ENCODE results near the gene CPNE5. TPM values are rescaled to one million over a fixed set of nuclear protein-coding genes. Genes with fewer than 3 reads are reported as not detected.

The CPNE5 gene
- polyA plus RNA-seq, 2 of the 4 experiments (the other 2 are of a cell fraction), result 0.03 to 0.13 TPM

DNA sequence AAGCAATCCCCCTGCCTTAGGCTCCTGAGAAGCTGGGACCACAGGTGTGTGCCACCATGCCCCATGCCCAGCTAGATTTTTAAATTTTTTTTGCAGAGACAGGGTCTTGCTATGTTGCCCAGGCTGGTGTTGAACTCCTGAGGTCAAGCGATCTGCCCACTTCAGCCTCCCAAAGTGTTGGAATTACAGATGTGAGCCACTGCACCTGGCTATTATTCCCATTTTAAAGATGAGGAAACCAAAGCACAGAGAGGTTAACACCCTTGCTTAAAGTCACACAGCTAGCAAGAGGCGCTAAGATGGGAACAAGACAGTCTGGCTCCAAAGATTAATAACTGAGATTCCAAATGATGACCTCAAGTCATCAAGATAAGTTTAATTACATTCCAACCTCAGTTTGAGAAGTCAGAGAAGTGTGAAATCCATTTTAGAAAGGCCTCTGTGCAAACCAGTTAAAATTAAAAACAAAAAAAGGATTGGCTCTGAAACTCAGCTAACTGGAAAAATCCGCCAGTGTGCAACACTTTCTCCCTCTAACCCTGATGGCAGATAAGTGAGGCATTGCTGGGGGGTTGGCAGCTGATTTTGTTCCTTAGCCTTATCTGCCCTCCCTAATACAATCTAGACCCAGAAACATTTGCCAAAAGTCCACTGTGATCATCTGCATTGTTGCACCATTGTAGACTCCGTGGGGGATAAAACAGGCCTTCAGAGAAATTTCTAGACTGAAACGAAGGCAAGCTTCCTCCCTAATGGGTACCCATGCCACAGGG, 55.5 kb downstream of the CPNE5 start:
- H3K9me3 ChIP-seq, result no peaks in the 10 kb centered on the region
- ATAC-seq, result no peak
- 52% methylated on average over 5 of the region's 5 CpGs for WGBS (ENCODE audit: missing lambda C conversion rate)
- no peaks in the 10 kb centered on the region for H3K4me1 ChIP-seq
- no peak for FAIRE-seq
- H3K27ac ChIP-seq, result no peak overlapping the region
- ChIA-PET POLR2A (no interaction called here), CTCF (interaction anchor here (0.6 to 8.9 kb wide), 14 partner anchors 14 to 330 kb away, joined by 3 to 137 read pairs (median 4); partner anchors contain the start of gene PPIL1)
- TF ChIP-seq HOXB5 (CRISPR knock-in tag; IDR thresholded peaks at IDR 0.05) (no peak), BCL3 (IDR thresholded peaks at IDR 0.05) (no peak), CTCF (IDR thresholded peaks at IDR 0.05) (no peak), RCOR1 (IDR thresholded peaks at IDR 0.05; ENCODE audit: low read depth, low read length) (no peak), ZNF302 (CRISPR knock-in tag; IDR thresholded peaks at IDR 0.05) (no peak), RARB (CRISPR knock-in tag; IDR thresholded peaks at IDR 0.05) (no peak), SREBF2 (IDR thresholded peaks at IDR 0.05) (no peak), ZFP36 (IDR thresholded peaks at IDR 0.05; ENCODE audit: borderline replicate concordance, partially characterized antibody) (no peak), USF2 (IDR thresholded peaks at IDR 0.05) (no peak)
- H3K4me2 ChIP-seq, result no peak overlapping the region
- no peak for DNase-seq (ENCODE audit: low read depth in 1 of 2, low spot score in 1 of 2)
- no peak overlapping the region for H3K4me3 ChIP-seq

- CTCF ChIA-PET, result interaction anchor here (1.2 to 8.9 kb wide), 5 partner anchors 10 to 173 kb away, joined by 3 to 137 read pairs (median 4); partner anchors contain the start of gene PI16
- Histone ChIP-seq H3K9me3 (no peaks in the 10 kb centered on the region), H3K4me2 (no peak overlapping the region), H3K4me3 (no peak overlapping the region), H3K27ac (no peak overlapping the region), H3K4me1 (no peaks in the 10 kb centered on the region)
- FAIRE-seq (no peak), DNase-seq (ENCODE audit: low read depth in 1 of 2, low spot score in 1 of 2) (no peak), ATAC-seq (no peak)
- WGBS (ENCODE audit: missing lambda C conversion rate), result 63% methylated on average over 8 of the region's 8 CpGs
- POLR2A ChIA-PET, result interaction anchor here (0.7 kb wide), 1 partner anchor 93 kb away, joined by 4 read pairs; the partner anchor contains the start of gene PPIL1
- TF ChIP-seq, protein P1, sequence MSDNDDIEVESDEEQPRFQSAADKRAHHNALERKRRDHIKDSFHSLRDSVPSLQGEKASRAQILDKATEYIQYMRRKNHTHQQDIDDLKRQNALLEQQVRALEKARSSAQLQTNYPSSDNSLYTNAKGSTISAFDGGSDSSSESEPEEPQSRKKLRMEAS (IDR thresholded peaks at IDR 0.05), result no peak
- no peak for TF ChIP-seq BCL3 (IDR thresholded peaks at IDR 0.05)
- no peak for TF ChIP-seq HDAC2 (IDR thresholded peaks at IDR 0.05)
- no peak for TF ChIP-seq ZFP36 (IDR thresholded peaks at IDR 0.05; ENCODE audit: borderline replicate concordance, partially characterized antibody)
- TF ChIP-seq TFCP2L1 (CRISPR knock-in tag; IDR thresholded peaks at IDR 0.05), result no peak
- TF ChIP-seq HOXA7 (CRISPR knock-in tag; IDR thresholded peaks at IDR 0.05), result no peak
- no peak for TF ChIP-seq RNF2 (IDR thresholded peaks at IDR 0.05; ENCODE audit: borderline replicate concordance, low read depth)
- no peak for TF ChIP-seq NR3C1 (IDR thresholded peaks at IDR 0.05)
- no peak for TF ChIP-seq HOXB13 (CRISPR knock-in tag; IDR thresholded peaks at IDR 0.05; ENCODE audit: low read depth)
- TF ChIP-seq E2F6 (IDR thresholded peaks at IDR 0.05; ENCODE audit: borderline replicate concordance, low read depth), result no peak
- no peak for TF ChIP-seq CHD2 (IDR thresholded peaks at IDR 0.05; ENCODE audit: low read length, partially characterized antibody)
- TF ChIP-seq ZC3H11A (IDR thresholded peaks at IDR 0.05), result no peak
- no peak for TF ChIP-seq CBX8 (IDR thresholded peaks at IDR 0.05)
- no peak for TF ChIP-seq EP300 (IDR thresholded peaks at IDR 0.05)
- no peak for TF ChIP-seq JUNB (IDR thresholded peaks at IDR 0.05)
- no peak for TF ChIP-seq SREBF2 (IDR thresholded peaks at IDR 0.05)
- TF ChIP-seq USF2 (IDR thresholded peaks at IDR 0.05), result no peak
- TF ChIP-seq CEBPB (IDR thresholded peaks at IDR 0.05), result no peak
These were observed 57.6 kb downstream of the CPNE5 start for GRCh38 chr6:36781669-36782068.
